B cell (primary cell): Measurements from ENCODE around the gene GCN1. TPM values are rescaled to one million over a fixed set of nuclear protein-coding genes. Genes with fewer than 3 reads are reported as not detected.

Experiments used
- ATAC-seq: fragments of 200-7000 bp; cut with Tn5 transposase; one replicate; pipeline ENCODE4 v1.10.0; 2021; ENCODE audit warnings: low read depth, mild to moderate bottlenecking, moderate number of reproducible peaks, moderate library complexity
- CTCF ChIA-PET: fragments of 350-600 bp; sonication (Branson Sonifier 250); formaldehyde crosslinking; loops from one replicate; lab custom pipeline; 2021; ENCODE audit warnings: antibody characterized with exemption, inconsistent platforms; lab: Charles Lee
- POLR2A ChIA-PET: fragments of 350-600 bp; sonication (Branson Sonifier 250); formaldehyde crosslinking; loops from one replicate; lab custom pipeline; 2021; ENCODE audit warnings: antibody characterized with exemption; lab: Charles Lee
- DNase-seq: peaks from one replicate; pipeline ENCODE4 v3.0.0; 2013
- H2AFZ ChIP-seq: 2 replicates; pipeline ENCODE4 v1.6.1; 2012; ENCODE audit warnings: mild to moderate bottlenecking, low read depth, low read length; ENCODE audit not compliant: insufficient read depth, poor library complexity, severe bottlenecking
- H3K27ac ChIP-seq, 2 donors: 1 replicate in 1 of 2; 2 replicates in 1 of 2; pipeline ENCODE4 v1.5.1; 2012 to 2013; ENCODE audit warnings: low read length in 2 of 2, mild to moderate bottlenecking in 2 of 2, moderate library complexity in 1 of 2
- H3K27me3 ChIP-seq, 4 experiments: fragments of 200-600 bp in 1 of 4; sonication (generic) in 1 of 4; replicated peaks in 1 of 4; 1 replicate in 2 of 4; 2 replicates in 2 of 4; pipeline versions ENCODE4 v1.6.1 to v1.7.0; 2013 to 2016; ENCODE audit warnings: low read length in 3 of 4, mild to moderate bottlenecking in 2 of 4, mixed read lengths in 1 of 4, moderate library complexity in 1 of 4; ENCODE audit not compliant: insufficient read depth in 4 of 4, control insufficient read depth in 3 of 4; ENCODE audit errors: control extremely low read depth in 1 of 4
- H3K36me3 ChIP-seq, 2 experiments: replicated peaks in 1 of 2; 1 replicate in 1 of 2; 2 replicates in 1 of 2; pipeline versions ENCODE4 v1.6.1 to v1.7.1; 2013; ENCODE audit warnings: low read length in 1 of 2; ENCODE audit not compliant: insufficient read depth in 2 of 2, control insufficient read depth in 1 of 2; ENCODE audit errors: control extremely low read depth in 1 of 2, extremely low read depth in 1 of 2
- H3K4me1 ChIP-seq, 2 donors: fragments of 200-600 bp in 1 of 2; sonication (generic) in 1 of 2; 1 replicate in 1 of 2; 2 replicates in 1 of 2; pipeline versions ENCODE4 v1.5.1 to v1.6.1; 2013 to 2017; ENCODE audit warnings: low read length in 2 of 2; ENCODE audit not compliant: control insufficient read depth in 2 of 2, insufficient read depth in 2 of 2
- H3K4me2 ChIP-seq: replicated peaks from 2 replicates; pipeline ENCODE3; 2012; ENCODE audit warnings: mild to moderate bottlenecking, low read depth, low read length; ENCODE audit not compliant: poor library complexity, severe bottlenecking
- H3K4me3 ChIP-seq, 5 experiments: fragments of 200-600 bp in 1 of 5; sonication (generic) in 1 of 5; 1 replicate in 3 of 5; 2 replicates in 2 of 5; pipeline versions ENCODE4 v1.5.1 to v1.7.0; 2011 to 2016; ENCODE audit warnings: low read length in 4 of 5, mild to moderate bottlenecking in 4 of 5, low read depth in 2 of 5, control low read depth in 1 of 5, moderate library complexity in 1 of 5; ENCODE audit not compliant: insufficient read depth in 1 of 5; ENCODE audit errors: control extremely low read depth in 1 of 5, extremely low read depth in 1 of 5
- H3K79me2 ChIP-seq: fragments of 200-600 bp; sonication (generic); one replicate; pipeline ENCODE4 v1.6.0; 2016; ENCODE audit warnings: low read length; ENCODE audit not compliant: control insufficient read depth, insufficient read depth
- H3K9ac ChIP-seq: fragments of 200-600 bp; sonication (generic); 2 replicates; pipeline ENCODE4 v1.6.1; 2017; ENCODE audit warnings: mild to moderate bottlenecking, low read length, moderate library complexity
- H3K9me3 ChIP-seq, 3 donors: one replicate each; pipeline versions ENCODE4 v1.6.1 to v1.7.1; 2013; ENCODE audit warnings: low read length in 2 of 3; ENCODE audit not compliant: control insufficient read depth in 2 of 3, insufficient read depth in 1 of 3; ENCODE audit errors: control extremely low read depth in 1 of 3
- H4K20me1 ChIP-seq: 2 replicates; pipeline ENCODE4 v1.6.0; 2012; ENCODE audit warnings: mild to moderate bottlenecking, low read length; ENCODE audit not compliant: insufficient read depth, control insufficient read depth, poor library complexity, severe bottlenecking
- H3K27ac Mint-ChIP-seq: one replicate; pipeline ENCODE4 v1.8.0; 2021; ENCODE audit warnings: mixed read lengths
- H3K27me3 Mint-ChIP-seq: one replicate; pipeline ENCODE4 v1.8.0; 2021; ENCODE audit warnings: mixed read lengths
- H3K4me1 Mint-ChIP-seq: one replicate; pipeline ENCODE4 v1.8.0; 2021; ENCODE audit warnings: mixed read lengths
- H3K4me3 Mint-ChIP-seq: one replicate; pipeline ENCODE4 v1.8.0; 2021; ENCODE audit warnings: mixed read lengths
- H3K9me3 Mint-ChIP-seq: one replicate; pipeline ENCODE4 v1.8.0; 2022; ENCODE audit warnings: mixed read lengths; ENCODE audit not compliant: insufficient read depth
- EZH2 ChIP-seq: IDR thresholded peaks from 2 replicates; pipeline ENCODE4 v1.6.1; 2012; ENCODE audit warnings: borderline replicate concordance, low read depth, mild to moderate bottlenecking, moderate library complexity, low read length; ENCODE audit not compliant: insufficient read depth, poor library complexity, severe bottlenecking
- WGBS: methylation state at CpG from one replicate; pipeline ENCODE4 v1.1.5; 2013; ENCODE audit warnings: missing lambda C conversion rate; ENCODE audit not compliant: insufficient coverage; 5-methylcytosine and 5-hydroxymethylcytosine counted together
- intact Hi-C: fragments of 100-400 bp; cut with micrococcal nuclease; formaldehyde crosslinking; loops from one replicate; pipeline ENCODE4 v1.10.0; 2022
- polyA plus RNA-seq: library from polyadenylated mRNA; depleted of rRNA; stranded (reverse); fragments of >200 nt; gene quantifications from 2 replicates; pipeline ENCODE4 v1.2.3, GENCODE V29; 2012
- total RNA-seq, 2 donors: library from RNA; stranded (reverse); fragments of 120-200 nt in 1 of 2; gene quantifications; 1 replicate in 1 of 2; 2 replicates in 1 of 2; pipeline versions ENCODE4 v1.2.3 to v1.2.4, GENCODE V29; 2013 to 2022
- TF ChIP-seq, protein P1 (sequence below): fragments of 200-600 bp; IDR thresholded peaks from one replicate; pipeline ENCODE4 v1.8.0; 2022; ENCODE audit warnings: antibody characterized with exemption, mild to moderate bottlenecking

GCN1 gene
- total and polyA plus RNA-seq, 2 donors (not counting 1 experiment from before 2014, with no cell fraction given), result 41.3 to 127 TPM

GRCh38 chr12:120235369-120236323 lies 41.1 kb upstream of the GCN1 start:
- H3K4me3 ChIP-seq, result no peak overlapping the region
- H3K27me3 ChIP-seq, result peaks cover 0 to 91% (median 48%) of the 10 kb centered on the region in 4 experiments
- ATAC-seq, result no peak
- intact Hi-C loops, result no loop called here
- peaks cover 0 to 3% (median 0%) of the 10 kb centered on the region in 3 donors for H3K9me3 ChIP-seq
- no peaks in the 10 kb centered on the region for H3K79me2 ChIP-seq
- no peak overlapping the region for H3K9ac ChIP-seq
- no peak for DNase-seq
- no peak overlapping the region for H3K4me2 ChIP-seq
- H3K36me3 ChIP-seq, result no peaks in the 10 kb centered on the region
- H3K4me1 Mint-ChIP-seq, result peaks cover 22% of the 10 kb centered on the region
- no peak overlapping the region for H3K4me3 Mint-ChIP-seq
- peaks cover 68% of the 10 kb centered on the region for H3K27me3 Mint-ChIP-seq
- no peak overlapping the region for H2AFZ ChIP-seq
- no peak for TF ChIP-seq EZH2
- TF ChIP-seq, protein P1, sequence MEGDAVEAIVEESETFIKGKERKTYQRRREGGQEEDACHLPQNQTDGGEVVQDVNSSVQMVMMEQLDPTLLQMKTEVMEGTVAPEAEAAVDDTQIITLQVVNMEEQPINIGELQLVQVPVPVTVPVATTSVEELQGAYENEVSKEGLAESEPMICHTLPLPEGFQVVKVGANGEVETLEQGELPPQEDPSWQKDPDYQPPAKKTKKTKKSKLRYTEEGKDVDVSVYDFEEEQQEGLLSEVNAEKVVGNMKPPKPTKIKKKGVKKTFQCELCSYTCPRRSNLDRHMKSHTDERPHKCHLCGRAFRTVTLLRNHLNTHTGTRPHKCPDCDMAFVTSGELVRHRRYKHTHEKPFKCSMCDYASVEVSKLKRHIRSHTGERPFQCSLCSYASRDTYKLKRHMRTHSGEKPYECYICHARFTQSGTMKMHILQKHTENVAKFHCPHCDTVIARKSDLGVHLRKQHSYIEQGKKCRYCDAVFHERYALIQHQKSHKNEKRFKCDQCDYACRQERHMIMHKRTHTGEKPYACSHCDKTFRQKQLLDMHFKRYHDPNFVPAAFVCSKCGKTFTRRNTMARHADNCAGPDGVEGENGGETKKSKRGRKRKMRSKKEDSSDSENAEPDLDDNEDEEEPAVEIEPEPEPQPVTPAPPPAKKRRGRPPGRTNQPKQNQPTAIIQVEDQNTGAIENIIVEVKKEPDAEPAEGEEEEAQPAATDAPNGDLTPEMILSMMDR, result no peak
- ChIA-PET POLR2A (interaction anchor here (0.8 kb wide), 1 partner anchor 32 kb away, joined by 3 read pairs; no protein-coding TSS in a partner anchor), CTCF (interaction anchor here (2.3 to 7.2 kb wide), 2 partner anchors 8 to 30 kb away, joined by 9 to 48 read pairs; partner anchors contain the start of gene PXN)
- WGBS, result 90% methylated on average over 16 of the region's 18 CpGs
- peaks cover 20% of the 10 kb centered on the region in 2 donors for H3K4me1 ChIP-seq
- H3K27ac Mint-ChIP-seq, result no peak overlapping the region
- peaks cover 12% of the 10 kb centered on the region for H4K20me1 ChIP-seq
- no peaks in the 10 kb centered on the region for H3K9me3 Mint-ChIP-seq
- H3K27ac ChIP-seq, result no peak overlapping the region
